HL-60 (cell line): Measurements from ENCODE around the gene HRAS.

Experiments
- GABPA ChIP-seq: IDR thresholded peaks from 2 replicates; pipeline ENCODE4 v1.6.1; 2012; ENCODE audit warnings: low read depth
- POLR2AphosphoS5 ChIP-seq: IDR thresholded peaks from 2 replicates; pipeline ENCODE4 v1.6.1; 2012; ENCODE audit warnings: low read depth
- SPI1 ChIP-seq: IDR thresholded peaks from 2 replicates; pipeline ENCODE4 v1.6.1; 2012; ENCODE audit warnings: low read depth, mild to moderate bottlenecking, borderline replicate concordance
- TF ChIP-seq, protein P1 (sequence below): IDR thresholded peaks from one replicate; pipeline ENCODE4 v1.5.1; 2011; ENCODE audit warnings: low read length, control low read depth, inconsistent platforms; ENCODE audit not compliant: insufficient read depth
- TF ChIP-seq, protein P2 (sequence below): IDR thresholded peaks from 2 replicates; pipeline ENCODE4 v1.6.1; 2012; ENCODE audit warnings: low read depth; ENCODE audit not compliant: insufficient replicate concordance

DNA sequence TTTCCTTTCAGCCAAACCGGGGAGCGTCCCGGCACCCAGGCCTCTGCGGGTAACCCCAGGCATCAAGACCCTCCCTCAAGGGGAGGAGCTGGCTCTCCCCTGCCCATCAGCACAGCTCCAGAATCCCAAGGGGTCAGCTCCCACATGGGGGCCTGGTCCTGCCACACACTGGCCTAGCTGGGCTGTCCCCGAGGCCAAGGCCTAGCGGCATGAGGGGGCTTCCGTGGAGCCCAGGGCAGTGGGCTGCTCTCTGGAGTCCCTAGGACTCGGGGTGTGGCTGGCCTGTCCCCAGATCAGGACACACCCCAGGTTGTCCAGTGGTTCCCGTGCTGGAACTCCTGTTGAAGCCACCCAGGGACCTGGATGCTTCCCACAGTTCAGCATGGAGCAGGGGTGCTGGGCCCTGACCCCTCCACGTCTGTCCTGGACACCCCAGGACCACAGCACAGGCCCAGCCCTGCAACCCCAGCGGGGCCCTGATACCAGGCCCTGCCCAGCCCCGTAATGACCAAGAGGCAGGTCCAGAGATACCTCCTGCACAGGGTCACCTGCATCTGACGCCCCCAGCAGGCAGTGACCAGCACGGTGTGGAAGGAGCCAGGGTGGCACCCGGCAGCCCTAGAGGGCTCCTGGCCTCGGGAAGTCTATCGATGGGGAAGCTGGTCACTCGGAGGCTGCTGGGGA lies 5.5 kb downstream of the HRAS start:
- TF ChIP-seq, protein P1, sequence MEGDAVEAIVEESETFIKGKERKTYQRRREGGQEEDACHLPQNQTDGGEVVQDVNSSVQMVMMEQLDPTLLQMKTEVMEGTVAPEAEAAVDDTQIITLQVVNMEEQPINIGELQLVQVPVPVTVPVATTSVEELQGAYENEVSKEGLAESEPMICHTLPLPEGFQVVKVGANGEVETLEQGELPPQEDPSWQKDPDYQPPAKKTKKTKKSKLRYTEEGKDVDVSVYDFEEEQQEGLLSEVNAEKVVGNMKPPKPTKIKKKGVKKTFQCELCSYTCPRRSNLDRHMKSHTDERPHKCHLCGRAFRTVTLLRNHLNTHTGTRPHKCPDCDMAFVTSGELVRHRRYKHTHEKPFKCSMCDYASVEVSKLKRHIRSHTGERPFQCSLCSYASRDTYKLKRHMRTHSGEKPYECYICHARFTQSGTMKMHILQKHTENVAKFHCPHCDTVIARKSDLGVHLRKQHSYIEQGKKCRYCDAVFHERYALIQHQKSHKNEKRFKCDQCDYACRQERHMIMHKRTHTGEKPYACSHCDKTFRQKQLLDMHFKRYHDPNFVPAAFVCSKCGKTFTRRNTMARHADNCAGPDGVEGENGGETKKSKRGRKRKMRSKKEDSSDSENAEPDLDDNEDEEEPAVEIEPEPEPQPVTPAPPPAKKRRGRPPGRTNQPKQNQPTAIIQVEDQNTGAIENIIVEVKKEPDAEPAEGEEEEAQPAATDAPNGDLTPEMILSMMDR: no peak
- no peak for TF ChIP-seq POLR2AphosphoS5
- TF ChIP-seq SPI1: no peak
- TF ChIP-seq, protein P2, sequence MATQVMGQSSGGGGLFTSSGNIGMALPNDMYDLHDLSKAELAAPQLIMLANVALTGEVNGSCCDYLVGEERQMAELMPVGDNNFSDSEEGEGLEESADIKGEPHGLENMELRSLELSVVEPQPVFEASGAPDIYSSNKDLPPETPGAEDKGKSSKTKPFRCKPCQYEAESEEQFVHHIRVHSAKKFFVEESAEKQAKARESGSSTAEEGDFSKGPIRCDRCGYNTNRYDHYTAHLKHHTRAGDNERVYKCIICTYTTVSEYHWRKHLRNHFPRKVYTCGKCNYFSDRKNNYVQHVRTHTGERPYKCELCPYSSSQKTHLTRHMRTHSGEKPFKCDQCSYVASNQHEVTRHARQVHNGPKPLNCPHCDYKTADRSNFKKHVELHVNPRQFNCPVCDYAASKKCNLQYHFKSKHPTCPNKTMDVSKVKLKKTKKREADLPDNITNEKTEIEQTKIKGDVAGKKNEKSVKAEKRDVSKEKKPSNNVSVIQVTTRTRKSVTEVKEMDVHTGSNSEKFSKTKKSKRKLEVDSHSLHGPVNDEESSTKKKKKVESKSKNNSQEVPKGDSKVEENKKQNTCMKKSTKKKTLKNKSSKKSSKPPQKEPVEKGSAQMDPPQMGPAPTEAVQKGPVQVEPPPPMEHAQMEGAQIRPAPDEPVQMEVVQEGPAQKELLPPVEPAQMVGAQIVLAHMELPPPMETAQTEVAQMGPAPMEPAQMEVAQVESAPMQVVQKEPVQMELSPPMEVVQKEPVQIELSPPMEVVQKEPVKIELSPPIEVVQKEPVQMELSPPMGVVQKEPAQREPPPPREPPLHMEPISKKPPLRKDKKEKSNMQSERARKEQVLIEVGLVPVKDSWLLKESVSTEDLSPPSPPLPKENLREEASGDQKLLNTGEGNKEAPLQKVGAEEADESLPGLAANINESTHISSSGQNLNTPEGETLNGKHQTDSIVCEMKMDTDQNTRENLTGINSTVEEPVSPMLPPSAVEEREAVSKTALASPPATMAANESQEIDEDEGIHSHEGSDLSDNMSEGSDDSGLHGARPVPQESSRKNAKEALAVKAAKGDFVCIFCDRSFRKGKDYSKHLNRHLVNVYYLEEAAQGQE: no peak
- TF ChIP-seq GABPA: no peak
